ENCODE data around the gene SLC6A4.
"Not testable (repeated sequence)": the region's sequence is repeated elsewhere in the genome, so short reads cannot be mapped to it uniquely, and the experiment has no call there.

The SLC6A4 gene

GRCh38 chr17:30176855-30177254 lies 58.6 kb downstream of the SLC6A4 start:
- no peak for DNase-seq (ENCODE audit: low read depth in 1 of 2, low spot score in 1 of 2)

GRCh38 chr17:30174556-30174955 lies 60.9 kb downstream of the SLC6A4 start:
- DNase-seq (ENCODE audit: low read depth in 1 of 2, low spot score in 1 of 2): no peak

GRCh38 chr17:30173649-30174048 lies 61.8 kb downstream of the SLC6A4 start:
- DNase-seq (ENCODE audit: low read depth in 1 of 2, low spot score in 1 of 2): no peak

DNA sequence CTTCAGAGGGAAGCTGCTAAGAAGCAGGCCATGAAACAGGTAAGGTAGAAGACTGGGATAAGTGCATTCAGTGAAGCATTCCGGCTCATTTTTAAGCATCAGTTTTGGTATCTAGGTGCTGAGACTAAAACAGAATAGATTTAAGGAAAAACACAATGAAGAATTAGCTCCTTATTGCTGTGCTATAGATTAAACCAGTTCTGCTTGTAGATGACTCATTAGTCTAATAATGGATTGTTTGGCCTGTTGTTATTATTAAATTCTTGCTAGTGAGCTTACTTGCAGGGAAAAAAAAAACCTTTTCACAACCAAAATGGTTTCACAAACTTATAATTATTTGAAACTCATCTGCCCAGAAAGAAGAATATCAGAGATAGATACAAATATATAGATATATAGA lies 62.9 kb downstream of the SLC6A4 start:
- DNase-seq (ENCODE audit: low read depth in 1 of 2, low spot score in 1 of 2): no peak

DNA sequence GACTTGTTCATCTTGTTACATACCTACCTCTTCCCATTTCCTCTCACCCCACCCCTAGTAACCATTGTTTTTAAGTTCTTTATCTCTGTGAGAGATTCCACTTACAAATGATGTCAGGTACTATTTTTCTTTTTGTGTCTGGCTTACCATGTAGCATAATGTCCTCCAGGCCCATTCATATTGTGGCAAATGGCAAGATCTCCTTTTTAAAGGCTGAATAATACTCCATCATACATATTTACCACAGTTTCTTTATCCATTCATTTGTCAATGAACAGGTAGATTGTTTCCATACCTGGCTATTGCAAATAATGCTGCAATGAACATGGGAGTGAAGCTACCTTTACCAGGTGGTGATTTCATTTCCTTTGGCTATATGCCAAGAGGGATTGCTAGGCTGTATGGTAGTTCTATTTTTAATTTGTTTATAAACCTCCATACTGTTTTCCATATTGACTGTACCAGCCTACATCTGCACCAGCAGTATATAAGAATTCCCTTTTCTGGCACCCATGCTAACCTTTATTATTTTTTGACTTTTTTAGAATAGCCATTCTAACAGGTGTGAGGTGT lies 65.0 kb downstream of the SLC6A4 start:
- DNase-seq (ENCODE audit: low read depth in 1 of 2, low spot score in 1 of 2): no peak

- DNase-seq (ENCODE audit: low read depth in 1 of 2, low spot score in 1 of 2): no peak
Measured at GRCh38 chr17:30165960-30166359, 69.5 kb downstream of the SLC6A4 start.

DNA sequence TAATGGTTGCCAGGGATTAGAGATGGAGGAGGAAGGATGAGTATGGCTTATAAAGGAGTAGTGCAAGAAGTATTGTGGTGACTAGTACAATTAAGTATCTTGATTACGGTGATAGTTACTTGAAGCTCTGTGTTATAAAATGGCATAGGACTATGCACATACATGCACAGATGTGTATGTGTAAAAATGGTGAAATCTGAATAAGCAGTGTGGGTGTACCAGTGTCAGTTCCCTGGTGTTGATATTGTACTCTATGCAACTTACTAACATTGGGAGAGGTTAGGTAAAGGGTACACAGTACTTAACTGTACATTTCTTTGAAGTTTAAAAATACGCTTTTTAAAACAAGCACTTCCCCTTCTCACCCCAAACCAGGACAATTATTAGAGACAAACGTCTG lies 70.3 kb downstream of the SLC6A4 start:
- DNase-seq (ENCODE audit: low read depth in 1 of 2, low spot score in 1 of 2): no peak

DNA sequence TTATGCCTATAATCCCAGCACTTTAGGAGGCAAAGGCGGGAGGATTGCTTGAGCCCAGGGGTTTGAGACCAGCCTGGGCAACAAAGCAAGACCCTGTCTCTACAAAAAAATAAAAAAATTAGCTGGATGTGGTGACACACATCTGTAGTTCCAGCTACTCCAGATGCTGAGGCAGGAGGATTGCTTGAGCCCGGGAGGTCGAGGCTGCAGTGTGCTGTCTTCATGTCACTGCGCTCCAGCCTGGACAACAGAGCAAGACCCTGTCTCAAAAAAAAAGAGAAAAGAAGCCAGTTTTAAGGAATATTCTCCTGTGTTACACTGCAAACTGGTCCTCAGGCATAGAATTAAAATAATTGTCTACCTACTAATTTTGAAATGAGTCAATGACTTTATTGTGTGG lies 71.0 kb downstream of the SLC6A4 start:
- no peak for DNase-seq (ENCODE audit: low read depth in 1 of 2, low spot score in 1 of 2)

DNA sequence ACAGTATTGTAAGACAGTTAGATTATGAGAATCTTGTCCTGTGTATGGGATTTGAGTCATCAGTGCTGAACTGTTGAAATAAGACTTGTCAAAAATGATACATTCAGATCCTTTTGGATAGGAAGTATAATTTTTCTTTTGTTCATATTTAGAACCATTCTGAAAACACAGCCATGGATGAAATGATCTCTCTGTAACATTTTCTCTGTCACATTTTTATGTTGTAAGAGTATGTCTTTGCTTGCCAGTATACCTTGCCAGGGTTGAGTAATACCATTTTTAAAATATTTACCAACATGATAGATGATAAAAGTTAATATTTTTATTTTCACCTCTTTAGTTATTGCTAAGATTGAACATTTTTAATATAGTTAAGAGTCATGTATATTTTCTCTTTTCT lies 73.9 kb downstream of the SLC6A4 start:
- no peak for DNase-seq (ENCODE audit: low read depth in 1 of 2, low spot score in 1 of 2)

DNA sequence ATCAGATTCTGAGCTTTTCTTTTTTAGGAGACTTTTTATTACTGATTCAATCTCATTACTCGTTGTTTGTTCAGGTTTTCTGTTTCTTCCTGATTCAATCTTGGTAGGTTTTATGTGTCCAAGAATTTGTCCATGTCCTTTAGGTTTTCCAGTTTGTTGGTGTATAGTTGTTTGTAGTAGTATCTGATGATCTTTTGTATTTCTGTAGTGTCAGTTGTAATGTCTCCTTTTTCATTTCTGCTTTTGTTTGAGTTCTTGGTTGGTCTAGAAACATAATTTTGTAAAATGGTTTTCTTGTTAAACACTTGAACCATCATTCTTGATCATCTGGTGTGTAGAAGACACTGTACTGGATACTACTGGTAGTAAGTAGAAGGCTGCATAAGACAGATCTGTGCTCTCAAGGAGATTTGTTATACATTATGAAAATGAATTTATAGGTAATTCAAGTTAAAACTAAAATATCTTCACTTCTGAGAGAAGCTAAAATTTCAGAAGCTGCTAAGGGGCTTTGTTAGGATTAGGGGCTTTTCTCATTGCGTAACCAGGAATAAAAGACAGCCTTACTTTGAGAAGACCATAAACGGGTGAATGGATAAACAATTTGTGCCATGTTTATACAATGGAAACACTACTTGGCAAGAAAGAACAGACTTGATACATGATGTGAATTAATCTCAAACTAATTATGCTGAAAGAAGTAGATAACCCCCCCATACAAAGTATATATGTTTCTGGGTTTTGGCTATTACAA lies 74.9 kb downstream of the SLC6A4 start:
- DNase-seq (ENCODE audit: low read depth in 1 of 2, low spot score in 1 of 2): no peak

DNA sequence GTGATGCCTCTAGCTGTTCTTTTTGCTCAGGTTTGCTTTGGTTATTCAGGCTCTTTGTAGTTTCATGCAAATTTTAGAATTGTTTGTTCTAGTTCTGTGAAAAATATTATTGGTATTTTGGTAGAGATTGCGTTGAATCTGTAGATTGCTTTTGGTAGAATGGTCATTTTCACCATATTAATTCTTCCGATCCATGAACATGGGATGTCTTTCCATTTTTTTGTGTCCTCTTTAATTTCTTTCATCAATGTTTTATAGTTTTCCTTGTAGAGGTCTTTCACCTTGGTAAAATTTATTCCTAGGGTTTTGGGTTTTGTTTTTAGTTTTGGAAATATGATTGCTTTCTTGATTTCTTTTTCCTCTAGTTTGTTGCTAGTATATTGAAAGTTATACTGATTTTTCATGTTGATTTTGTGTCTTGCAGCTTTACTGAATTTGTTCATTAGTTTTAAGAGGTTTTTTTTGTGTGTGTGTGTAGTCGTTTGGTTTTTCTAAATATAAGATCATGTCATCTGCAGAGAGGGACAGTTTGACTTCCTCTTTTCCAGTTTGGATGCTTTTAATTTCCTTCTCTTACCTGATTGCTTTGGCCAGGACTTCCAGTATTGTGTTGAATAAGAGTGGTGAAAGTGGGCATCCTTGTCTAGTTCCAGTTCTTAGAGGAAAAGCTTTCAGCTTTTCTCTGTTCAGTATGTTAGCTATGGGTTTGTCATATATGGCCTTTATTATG lies 76.4 kb downstream of the SLC6A4 start:
- no peak for DNase-seq (ENCODE audit: low read depth in 1 of 2, low spot score in 1 of 2)

DNA sequence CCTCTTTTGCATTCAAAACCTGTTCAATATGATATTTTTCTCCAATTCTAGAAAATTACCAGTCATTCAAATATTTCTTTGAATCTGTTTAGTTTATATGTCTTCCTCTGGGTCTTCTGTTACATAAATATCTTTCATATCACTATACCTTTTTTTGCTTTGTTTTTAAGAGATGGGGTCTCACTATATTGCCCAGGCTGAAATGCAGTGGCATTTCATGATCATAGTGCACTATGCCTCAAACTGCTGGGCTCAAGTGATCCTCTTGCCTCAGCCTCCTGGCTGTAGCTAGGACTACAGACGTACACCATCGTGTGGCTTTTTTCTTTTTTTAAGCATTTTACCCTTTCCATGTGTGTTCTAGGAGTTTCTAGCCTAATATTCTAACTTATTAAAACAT lies 80.1 kb downstream of the SLC6A4 start:
- no peak for DNase-seq (ENCODE audit: low read depth in 1 of 2, low spot score in 1 of 2)

DNA sequence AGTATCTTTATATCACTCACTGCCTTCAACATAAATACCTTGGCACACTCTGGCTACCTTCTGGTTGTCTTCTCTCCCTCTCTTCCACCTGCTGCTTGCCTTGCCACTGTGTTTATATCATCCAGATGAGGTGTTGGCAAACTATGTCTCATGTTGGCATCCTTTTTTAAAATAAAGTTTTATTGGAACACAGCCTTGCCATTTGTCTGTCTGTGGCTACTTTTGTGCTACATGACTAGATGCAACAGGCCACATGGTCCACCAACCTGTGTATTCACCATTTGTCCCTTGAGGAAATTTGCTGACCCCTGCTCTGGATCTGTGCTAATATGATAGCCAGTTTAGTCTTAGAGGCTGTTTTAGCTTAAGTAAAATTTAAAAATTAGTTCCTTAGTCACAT lies 82.0 kb downstream of the SLC6A4 start:
- no peak for DNase-seq (ENCODE audit: low read depth in 1 of 2, low spot score in 1 of 2)

DNA sequence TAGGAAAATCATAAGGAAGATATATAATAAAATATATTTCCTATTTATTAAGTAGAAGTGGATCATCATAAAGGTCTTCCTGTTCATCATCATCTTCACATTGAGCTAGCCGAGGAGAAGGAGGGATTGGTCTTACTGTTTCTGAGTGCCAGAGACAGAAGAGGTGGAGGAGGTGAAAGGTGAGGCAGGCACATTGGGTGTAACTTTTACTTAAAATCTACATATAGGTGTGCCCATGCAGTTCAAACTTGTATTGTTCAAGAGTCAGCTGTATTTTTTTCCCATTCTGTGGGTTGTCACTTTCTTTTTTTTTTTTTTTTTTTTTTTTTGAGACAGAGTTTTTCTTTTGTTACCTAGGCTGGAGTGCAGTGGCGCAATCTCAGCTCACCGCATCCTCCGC lies 84.0 kb downstream of the SLC6A4 start:
- no peak for DNase-seq (ENCODE audit: low read depth in 1 of 2, low spot score in 1 of 2)

DNA sequence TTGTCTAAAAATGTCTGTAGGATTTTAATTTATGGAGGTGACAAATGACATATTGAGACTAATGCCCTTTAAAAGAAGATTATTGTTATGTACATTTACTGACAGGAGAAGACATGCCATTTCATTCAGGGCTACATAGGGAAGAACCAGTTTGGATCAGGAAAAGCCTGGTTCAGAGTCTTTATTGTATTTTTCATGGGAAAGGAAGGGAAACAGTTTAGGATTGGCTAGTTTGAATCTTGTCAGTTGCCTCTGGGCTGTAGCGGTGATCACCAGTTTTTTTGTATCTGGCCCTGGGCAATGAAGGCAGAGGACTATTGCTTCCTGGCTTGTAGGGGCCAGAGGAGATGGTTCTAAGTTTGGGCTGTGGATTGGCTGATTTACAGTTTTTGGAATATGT lies 87.1 kb downstream of the SLC6A4 start:
- DNase-seq (ENCODE audit: low read depth in 1 of 2, low spot score in 1 of 2): no peak

DNA sequence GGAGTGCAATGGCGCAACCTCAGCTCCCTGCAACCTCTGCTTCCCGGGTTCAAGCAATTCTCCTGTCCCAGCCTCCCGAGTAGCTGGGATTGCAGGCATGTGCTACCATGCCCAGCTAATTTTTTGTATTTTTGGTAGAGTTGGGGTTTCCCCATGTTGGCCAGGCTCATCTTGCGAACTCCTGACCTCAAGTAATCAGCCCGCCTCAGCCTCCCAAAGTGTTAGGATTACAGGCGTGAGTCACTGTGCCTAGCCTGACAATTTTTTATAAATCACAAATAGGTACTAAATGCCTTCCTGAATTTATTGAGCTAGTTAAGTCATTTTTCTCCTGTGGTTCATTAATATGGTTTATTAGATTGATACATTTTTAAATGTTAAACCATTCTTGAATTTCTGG lies 87.6 kb downstream of the SLC6A4 start:
- not testable (repeated sequence) for DNase-seq (ENCODE audit: low read depth in 1 of 2, low spot score in 1 of 2)

Data from stimulated activated CD4-positive, alpha-beta T cell treated with anti-CD3 and anti-CD28 coated beads, Interleukin-15, amount 100 ng/mL, for 1 hour (primary cell).